ENCODE measurements around the gene VTI1A.
"Not testable (repeated sequence)": the region's sequence is repeated elsewhere in the genome, so short reads cannot be mapped to it uniquely, and the experiment has no call there.

VTI1A gene

DNA sequence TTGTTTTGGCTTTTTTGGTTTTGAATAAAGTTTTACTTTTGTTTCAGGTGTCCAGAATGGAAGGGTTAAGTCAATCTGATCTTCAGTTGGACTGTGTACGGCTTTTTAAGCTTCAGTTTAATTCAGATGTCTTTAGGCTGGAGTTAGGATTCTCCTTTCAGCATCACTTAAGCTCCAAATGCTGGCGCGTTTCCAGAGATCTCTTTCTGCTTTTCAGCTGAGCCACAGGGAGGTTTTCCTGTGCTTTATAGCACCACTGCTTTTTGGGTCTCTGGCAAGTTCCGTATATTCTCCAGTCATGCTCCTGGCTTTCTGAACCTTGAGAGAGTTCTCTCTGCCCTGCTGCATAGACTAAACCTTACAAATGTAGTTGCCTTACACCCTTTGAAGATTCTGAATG, 60.0 kb downstream of the VTI1A start:
- no peak for DNase-seq (ENCODE audit: low spot score)

DNA sequence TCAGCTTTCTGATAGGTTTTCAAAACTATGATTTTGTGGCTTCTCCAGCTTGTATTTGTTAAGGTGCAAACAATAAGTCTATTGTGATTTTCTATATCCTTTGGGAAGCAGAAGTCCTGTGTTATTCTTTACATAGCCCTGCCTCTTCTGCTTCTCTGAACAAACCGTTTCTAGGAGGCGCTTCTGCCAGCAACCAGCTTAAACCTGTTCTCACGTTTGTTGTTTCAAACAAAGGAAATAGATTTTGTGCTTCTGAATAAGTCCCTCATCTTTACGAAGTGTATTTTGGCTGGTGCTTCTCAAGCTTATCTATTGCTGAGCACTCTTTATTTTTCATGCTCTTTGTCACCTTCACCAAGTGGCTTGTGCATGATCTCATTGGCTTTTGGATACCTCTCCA, 61.0 kb downstream of the VTI1A start:
- no peak for DNase-seq (ENCODE audit: low spot score)

DNA sequence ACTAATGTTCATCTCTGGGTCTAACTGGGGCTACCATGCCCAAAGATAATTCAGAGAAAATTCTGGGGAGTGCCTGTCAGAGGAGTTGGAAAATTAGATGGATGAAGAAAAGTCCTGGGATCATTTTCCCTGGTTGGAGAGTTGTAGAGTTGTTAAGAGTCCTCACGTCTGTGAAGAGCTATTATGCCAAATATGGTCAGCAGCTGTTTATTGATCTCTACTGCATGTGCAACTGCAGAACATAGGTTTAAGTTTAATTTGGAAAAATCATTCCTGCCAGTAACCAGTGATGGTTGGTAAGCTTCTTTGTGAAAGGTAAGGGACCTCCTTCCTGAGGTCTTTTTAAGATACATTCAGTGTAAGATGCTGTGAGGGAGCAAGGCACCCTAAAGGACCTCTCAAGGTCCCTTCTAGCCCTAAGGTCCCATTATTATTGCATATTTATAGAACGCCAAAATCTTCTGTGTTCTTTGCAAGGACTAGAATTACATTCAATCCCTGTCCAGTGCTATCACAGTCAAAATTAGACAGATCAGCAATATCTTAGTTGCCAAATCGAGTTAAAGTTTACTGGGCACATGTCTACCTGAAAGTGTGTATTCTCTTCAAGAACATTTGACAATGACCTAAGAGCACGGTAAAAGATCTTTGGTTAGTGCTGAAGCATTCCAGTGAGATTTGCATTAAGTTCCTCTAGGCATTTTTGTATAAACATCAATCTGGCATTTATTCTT, 62.7 kb downstream of the VTI1A start:
- DNase-seq (ENCODE audit: low spot score) = no peak

DNA sequence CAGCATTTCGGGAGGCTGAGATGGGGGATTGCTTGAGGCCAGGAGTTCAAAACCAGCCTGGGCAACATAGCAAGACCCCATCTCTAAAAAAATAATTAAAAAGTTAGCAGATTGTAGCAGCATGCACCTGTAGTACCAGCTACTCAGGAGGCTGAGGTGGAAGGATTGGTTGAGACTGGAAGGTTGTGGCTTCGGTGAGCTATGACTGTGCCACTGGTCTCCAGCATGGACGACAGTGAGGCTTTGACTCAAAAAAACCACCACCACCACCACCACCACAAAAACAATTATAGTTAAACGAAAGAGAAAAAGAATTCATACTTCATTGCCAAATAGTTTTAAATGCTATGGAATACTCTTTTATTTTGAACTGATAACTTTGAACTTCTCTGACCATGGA, 63.4 kb downstream of the VTI1A start:
- no peak for DNase-seq (ENCODE audit: low spot score)

DNA sequence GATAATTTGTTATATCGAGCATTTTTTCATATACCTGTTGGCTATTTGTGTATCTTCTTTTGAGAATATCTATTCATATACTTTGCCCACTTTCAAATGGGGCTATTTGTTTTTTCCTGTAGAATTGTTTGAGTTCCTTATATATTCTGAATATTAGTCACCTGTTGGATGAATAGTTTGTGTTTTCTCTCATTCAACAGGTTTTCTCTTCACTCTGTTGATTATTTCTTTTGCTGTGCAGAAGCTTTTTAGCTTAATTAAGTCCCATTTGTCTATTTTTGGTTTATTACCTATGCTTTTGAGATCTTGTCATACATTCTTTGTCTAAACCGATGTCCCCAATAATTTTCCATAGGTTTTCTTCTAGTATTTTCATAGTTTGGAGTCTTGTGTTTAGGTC, 65.3 kb downstream of the VTI1A start:
- no peak for DNase-seq (ENCODE audit: low spot score)

DNA sequence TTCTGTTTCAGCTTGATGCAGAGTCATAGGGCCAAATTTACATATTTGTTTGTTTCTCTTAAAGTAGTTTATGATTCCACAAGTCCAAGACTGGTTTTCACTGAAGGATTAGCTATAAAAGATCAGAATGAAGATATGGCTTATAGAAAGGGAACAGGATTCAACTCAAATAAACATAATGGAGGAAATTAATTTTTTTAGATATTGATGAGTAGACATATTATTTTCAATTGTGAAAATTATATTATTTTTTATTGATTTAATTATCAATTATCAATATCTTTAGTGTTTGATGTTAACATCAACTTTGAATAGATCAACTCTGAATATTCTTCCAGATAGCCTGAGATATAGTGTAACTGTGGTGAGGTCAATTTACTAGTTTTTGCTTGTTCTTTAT, 68.1 kb downstream of the VTI1A start:
- DNase-seq (ENCODE audit: low spot score) = no peak

DNA sequence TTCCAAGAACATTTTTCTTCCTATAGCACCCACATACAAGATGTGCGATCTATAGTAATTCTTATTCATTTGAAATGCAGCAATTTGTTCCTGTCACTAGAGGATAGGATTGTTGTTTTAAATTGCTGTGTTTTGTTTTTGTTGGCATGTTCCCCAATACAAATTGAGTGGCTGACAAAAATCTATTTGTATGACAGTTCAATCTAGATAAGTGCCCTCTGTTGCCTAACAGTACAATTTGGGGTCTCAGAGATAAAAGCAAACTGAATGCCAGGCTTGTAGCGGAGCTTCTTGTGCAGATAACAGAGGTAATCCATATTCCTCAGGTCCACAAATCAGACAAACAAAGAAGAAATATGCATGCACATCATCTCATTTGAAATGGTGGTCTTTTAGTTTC, 68.8 kb downstream of the VTI1A start:
- no peak for DNase-seq (ENCODE audit: low spot score)

DNA sequence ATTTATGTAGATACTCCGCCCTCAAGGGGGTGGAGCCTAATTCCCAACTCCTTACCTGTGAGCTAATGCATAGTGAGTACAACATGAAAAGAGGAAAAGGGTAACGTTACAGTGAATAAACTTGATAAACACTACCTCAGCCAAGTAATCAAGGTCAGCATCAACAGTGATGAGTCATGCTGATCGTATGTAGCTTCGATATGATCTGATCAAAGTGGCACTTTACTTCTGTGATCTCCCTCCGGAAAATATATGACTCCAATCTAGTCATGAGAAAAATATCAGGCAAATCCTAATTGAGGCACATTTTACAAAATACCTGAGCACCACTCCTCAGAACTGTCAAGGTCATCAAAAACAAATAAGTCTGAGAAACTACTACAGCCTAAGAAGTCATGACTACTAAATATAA, 70.4 kb downstream of the VTI1A start:
- DNase-seq (ENCODE audit: low spot score) = no peak

DNA sequence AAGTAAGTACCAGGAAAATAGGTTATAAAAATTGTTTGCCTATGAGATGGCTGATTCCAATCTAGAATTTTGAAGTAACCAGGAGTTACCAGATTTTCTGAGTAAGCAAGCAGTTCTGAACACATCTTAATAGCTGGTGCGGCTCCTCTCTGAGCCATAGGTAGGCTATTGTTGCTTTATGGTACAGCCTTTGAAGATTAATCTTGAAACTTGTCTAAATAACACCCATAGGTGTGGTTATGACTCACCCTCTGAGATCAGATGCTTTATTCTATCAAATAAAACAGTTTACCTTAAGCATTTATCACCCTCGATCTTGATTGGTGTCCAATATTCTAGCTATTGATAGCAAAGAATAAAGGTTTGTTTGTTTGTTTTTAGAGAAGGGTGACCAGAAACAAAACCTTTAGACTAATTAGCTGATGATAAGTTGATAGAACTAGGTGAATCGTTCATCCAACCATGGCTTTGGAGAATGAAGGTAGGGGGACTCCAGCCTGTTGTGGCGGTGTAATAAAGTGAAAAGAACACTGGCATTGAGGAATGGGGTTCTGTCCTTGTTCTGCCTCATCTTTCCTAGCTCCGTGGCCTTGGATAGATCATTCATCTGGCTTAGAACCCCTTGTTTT, 72.2 kb downstream of the VTI1A start:
- no peak for DNase-seq (ENCODE audit: low spot score)

DNA sequence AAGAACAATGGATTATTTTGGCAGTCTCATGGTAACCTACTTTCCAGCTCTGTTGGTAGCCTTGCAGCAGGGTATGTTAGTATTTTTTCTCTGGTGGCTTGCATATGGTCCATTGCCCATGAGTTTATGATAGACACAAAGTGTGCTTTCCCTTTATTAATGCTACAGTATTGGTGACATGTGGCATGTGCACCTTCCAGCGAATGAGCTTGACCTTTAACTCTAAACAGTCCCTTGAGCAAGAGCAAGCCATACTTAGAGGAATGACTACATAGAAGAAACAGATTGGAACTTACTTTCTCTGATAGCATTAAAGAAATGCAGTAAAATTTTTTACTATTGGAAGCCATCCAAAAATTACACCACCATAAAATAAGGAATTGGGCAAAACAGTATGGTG, 73.9 kb downstream of the VTI1A start:
- DNase-seq (ENCODE audit: low spot score) = no peak

DNA sequence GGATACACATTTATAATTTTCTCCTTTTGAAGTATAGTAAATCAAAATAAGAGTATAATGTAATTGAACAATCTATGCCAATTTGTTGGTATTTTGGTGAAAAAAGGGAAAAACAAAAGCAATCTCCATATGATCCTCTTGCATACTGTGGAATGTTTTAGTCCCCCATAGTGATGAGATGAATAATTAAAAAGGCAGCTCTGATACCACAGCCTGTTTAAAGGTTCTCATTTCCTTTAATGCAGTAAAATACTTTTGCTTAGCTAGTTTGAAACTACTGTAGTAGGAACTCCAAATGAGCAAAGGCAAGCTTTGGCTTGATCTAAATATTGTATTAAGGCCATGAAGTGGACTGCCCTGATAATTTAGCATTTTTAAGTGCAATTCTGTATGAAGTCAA, 77.6 kb downstream of the VTI1A start:
- DNase-seq (ENCODE audit: low spot score) = no peak

DNA sequence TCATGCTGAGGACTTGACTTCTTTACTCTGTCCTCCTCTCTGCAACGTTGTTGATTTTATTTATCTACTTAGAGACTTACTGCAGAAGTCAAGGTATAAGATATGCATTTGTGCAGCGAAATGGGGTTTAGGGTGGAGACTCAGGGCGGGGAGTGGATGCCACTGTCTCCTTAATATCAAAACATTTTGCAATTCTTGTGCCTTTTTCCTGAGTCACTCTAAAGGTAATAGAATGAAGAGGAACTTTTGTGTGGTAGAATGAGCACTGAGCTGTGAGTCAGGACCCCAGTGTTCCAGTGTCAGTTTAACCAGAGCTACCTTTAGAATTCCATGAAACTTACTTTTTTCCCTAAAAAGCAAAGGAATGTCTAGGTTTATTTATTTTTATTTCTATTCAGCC, 78.2 kb downstream of the VTI1A start:
- no peak for DNase-seq (ENCODE audit: low spot score)

DNA sequence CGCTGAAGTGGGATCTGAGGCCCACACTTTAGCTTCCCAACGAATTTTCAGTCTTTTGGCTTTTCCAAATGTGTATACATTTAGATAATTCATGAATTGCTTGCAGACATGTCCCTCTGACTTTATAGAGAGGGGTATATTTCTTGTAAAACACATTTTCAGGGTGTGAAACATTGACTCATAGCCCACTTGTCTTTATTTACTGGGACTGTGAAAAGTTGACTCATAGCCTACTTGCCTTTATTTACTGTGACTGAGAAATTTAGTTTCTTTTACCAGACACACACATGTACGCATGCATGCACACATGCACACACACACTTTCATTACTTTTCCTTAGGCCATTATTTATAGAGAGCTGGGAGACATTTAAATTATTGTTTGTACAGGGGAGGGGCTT, 79.1 kb downstream of the VTI1A start:
- DNase-seq (ENCODE audit: low spot score) = no peak

DNA sequence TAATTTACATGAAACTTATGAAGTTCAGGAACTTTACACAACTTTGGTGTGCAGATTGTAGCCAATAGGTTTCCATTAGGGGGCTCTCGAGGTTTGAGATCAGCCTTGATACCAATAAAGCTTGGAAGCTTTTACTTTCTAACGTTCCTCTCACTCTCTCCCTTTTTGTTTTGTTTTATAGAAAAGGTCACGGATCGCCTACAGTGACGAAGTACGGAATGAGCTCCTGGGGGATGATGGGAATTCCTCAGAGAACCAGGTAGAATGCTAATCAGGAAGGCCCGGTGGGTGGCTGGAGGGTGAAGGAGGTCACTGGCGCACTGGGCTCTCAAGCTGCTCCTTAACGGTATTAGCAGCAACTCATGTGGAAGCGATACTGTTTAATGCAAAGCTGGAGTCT, 79.9 kb downstream of the VTI1A start:
- DNase-seq (ENCODE audit: low spot score) = no peak

DNA sequence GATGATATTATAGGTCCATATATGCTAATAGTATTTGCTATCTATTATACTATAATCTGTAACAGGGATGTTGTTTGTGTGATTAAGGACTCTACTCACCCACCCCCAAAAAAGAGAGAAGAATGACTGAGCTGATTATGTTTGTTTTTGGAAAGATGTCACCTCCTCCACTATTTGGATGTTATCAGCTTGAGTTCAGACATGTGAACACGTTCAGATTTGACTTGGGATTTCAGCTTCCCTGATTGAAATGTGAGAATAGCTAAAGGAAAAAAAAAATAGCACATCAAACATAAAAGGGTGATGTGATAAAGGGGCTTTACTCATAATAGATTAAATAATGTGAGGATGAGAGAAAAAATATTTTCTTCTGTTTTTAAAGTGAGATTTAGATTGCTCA, 81.2 kb downstream of the VTI1A start:
- DNase-seq (ENCODE audit: low spot score) = no peak

DNA sequence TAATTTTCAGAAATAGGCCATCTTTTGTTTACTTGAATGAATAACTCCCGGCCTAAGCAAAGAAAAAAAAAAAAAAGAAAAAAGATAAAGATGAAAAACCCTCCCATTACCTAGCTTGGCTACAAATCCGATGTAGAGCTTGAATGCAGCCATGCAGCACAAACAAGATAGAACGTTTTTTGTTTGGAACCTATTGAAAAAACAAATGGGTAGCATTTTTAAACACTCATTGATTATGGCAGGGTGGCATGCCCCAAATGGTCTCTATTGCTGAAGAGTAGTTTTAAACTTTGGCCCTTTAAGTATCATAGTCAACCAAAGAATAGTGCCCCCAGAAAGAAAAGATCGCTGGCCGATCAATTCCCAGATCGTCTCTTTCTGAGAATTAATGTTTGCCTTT, 84.4 kb downstream of the VTI1A start:
- DNase-seq (ENCODE audit: low spot score) = no peak

DNA sequence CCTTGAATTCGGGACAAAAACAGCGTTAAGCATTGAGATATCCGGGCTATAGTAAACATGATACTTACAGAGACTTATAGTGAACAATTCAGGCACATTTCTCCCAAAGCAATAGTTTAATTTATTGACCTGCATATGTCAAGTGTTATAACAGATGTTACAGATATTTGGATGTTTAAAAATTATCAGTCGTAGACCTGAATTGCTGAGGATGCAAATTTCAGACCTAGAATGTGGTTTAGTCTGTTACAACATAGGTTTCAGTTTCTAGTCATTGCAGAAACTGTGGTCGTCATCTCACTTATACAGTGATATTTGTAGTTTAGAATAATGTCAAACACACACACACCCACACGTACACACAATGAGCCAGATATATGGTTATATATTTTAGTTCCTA, 85.2 kb downstream of the VTI1A start:
- DNase-seq (ENCODE audit: low spot score) = peak; percentile 51

DNA sequence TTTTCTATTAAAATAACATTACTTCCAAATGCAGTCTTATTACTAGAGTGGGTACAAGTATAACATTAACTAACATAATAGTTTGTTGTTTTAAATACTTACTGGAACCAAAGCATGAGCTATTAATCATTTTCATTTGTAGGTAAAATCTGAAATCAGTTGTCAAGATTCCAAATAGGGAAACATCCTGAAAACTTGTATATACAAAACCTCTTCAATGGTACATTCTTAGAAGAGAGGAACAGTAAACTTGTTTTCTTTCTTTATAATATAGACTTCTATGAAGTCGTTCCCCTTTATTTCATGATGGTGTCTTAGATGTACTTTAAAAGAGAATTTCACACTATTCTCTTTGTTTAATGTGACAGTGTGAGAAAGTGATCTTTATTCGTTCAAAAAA, 85.9 kb downstream of the VTI1A start:
- DNase-seq (ENCODE audit: low spot score) = no peak

DNA sequence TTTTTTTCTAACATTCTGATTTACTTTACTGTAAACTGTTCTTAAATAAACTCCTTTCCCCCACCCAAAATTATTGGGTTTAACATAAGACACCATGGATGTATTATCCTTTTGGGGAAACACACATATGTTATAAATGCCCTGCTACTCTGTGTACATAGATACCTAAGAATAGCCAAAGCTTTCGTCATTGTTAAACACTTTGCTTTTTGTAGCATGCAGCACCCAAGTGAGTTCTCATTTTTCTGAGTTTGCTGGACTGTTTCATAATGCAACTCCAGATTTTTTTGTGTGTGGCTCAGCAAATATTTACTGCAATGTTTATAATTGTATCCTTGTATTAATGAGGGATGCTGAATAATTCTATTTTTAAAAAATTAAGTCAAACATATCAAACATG, 86.9 kb downstream of the VTI1A start:
- no peak for DNase-seq (ENCODE audit: low spot score)

DNA sequence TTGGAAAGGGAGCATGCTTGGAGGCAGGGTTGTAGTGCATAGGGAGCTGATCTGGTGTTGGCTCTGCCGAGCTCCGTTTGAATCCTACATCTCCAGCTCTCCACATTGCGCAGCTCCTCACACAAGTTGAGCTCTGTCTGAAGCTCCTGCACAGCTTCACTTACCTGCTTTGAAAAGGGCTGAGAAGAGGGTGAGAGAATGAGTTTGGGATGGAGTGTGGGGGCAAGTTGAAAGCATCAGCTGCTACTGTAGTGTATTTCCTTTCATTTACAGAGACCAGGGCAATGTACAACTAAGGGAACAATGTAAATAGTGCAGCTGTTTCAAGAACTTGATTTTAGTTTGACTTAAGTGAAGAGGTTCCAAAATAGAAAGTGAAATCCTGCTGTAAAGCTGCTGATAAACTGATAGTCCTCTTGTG, 88.5 kb downstream of the VTI1A start:
- DNase-seq (ENCODE audit: low spot score) = no peak

DNA sequence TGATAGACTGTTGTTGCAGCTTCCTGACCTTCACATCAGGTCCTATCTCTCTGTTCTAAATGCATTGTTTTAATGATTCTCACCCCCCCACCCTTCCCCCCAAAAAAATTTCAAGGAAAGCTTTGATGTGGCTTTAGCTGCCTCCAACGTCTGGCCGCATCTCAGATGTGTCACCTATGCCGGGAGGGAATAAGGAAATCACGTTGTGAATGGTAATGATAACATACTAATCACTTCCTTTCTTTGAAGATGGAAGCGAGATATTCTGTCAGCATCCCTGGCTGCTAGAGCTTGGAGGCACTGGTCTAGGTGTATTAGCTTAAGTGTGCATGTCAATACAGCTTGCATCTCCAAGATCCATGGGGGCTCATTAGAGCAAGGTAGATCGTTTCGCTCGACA, 89.6 kb downstream of the VTI1A start:
- no peak for DNase-seq (ENCODE audit: low spot score)

DNA sequence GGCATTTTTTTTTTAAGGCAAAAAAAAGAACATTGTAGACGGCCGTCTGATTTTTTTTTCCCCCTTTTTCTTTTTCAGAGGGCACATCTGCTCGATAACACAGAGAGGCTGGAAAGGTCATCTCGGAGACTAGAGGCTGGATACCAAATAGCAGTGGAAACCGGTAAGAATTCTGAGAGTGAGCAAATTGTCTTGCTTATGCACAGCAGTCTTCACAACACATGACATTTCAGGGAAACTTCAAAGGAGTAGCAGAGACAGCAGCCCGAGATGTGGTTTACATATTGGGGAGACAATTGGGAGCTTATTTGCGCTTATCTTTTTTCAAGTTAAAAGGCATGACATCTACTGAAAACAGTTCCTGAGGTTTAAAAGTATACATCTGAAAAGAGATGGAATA, 91.2 kb downstream of the VTI1A start:
- DNase-seq (ENCODE audit: low spot score) = no peak

DNA sequence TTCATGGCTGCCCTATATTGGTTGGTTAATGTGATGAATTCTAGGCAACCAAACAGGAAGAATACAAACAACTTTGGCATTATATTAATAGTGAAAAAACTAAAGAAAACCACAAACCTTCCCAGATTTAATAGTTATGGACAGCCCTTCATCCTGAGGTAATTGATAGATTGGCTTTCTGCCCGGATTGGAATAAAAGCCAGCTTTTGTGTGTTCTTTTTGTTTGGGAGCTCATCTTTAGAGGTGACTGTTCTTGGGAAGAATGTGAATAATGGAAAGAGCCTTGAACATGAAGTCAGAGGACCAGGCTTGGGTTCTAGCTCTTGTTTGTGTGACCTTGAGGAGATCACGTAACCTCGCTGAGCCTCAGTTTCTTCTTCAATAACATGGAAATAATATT, 92.3 kb downstream of the VTI1A start:
- DNase-seq (ENCODE audit: low spot score) = no peak

DNA sequence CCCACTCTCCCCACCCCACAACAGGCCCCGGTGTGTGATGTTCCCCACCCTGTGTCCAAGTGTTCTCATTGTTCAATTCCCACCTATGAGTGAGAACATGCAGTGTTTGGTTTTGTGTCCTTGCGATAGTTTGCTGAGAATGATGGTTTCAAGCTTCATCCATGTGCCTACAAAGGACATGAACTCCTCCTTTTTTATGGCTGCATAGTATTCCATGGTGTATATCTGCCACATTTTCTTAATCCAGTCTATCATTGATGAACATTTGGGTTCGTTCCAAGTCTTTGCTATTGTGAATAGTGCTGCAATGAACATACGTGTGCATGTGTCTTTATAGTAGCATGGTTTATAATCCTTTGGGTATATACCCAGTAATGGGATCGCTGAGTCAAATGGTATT, 95.8 kb downstream of the VTI1A start:
- not testable (repeated sequence) for DNase-seq (ENCODE audit: low spot score)
